Ishikawa (cell line): ENCODE measurements around the gene RTN4RL2.

Experiments used
- CEBPB ChIP-seq: IDR thresholded peaks from 2 replicates; pipeline ENCODE4 v1.6.1; 2012
- EP300 ChIP-seq: IDR thresholded peaks from 2 replicates; pipeline ENCODE4 v1.6.1; 2012; ENCODE audit warnings: borderline replicate concordance
- MAX ChIP-seq: IDR thresholded peaks from 2 replicates; pipeline ENCODE4 v1.6.1; 2012
- REST ChIP-seq: IDR thresholded peaks from 2 replicates; pipeline ENCODE4 v1.6.1; 2012; ENCODE audit warnings: low read depth, mild to moderate bottlenecking

GRCh38 chr11:57479021-57479663 lies 18.8 kb downstream of the RTN4RL2 start:
- TF ChIP-seq REST (no peak), CEBPB (no peak), MAX (no peak), EP300 (no peak)
